Renal cortical epithelial cell (primary cell): ENCODE results near the gene NOS2. TPM values are rescaled to one million over a fixed set of nuclear protein-coding genes. Genes with fewer than 3 reads are reported as not detected.
"Not testable (repeated sequence)": the region's sequence is repeated elsewhere in the genome, so short reads cannot be mapped to it uniquely, and the experiment has no call there.

Experiments
- DNase-seq: peaks from one replicate; pipeline ENCODE4 v3.0.0-alpha.2; 2011; ENCODE audit warnings: low read depth
- total RNA-seq: library from RNA; depleted of rRNA; stranded (reverse); fragments of >200 nt; gene quantifications from 2 replicates; pipeline ENCODE4 v1.2.3, GENCODE V29; 2014

The NOS2 gene
- total RNA-seq, 1 donor from 2014 or later = not detected

DNA sequence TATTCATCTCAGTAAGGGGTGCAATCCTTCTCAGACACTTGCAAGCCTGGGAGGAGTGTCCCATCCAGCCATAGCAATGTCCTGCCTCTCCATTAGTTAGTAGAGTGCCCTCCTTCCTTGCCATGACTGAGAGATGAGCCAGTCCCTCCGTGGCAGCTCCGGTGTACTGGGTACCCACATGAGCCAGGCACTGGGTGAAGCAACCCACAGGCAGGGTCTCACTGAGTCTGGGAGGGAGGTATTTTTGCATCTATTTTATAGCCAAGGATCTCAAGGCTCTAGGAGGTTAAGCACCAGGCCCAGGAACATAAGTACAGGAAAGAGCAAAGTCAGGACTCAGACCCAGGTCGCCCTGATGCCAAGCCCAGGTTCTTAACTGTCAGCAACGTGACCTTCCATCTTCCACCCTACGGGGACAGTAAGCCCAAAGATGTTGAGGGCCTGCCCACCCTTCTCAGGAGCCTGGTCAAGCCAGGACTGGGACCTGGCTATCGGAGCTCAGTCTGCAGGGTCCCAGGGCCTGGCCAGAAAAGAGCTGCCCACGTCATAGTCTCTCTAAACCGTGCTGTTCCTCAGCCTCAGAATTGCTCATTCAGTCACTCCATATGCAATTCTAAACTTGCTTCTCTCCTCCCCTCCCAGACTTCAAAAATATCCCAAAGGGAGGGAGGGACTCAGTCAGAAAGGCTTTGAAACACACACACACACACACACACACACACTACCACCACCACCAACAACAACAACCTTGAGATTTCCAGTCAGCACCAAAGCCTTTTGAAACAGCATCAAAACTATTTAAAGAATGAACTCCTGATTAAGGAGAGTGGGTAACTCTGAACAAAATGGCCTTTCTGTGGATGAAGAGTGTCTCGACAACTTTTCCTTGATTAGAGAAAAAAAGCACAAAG, 16.6 kb downstream of the NOS2 start:
- no peak for DNase-seq

DNA sequence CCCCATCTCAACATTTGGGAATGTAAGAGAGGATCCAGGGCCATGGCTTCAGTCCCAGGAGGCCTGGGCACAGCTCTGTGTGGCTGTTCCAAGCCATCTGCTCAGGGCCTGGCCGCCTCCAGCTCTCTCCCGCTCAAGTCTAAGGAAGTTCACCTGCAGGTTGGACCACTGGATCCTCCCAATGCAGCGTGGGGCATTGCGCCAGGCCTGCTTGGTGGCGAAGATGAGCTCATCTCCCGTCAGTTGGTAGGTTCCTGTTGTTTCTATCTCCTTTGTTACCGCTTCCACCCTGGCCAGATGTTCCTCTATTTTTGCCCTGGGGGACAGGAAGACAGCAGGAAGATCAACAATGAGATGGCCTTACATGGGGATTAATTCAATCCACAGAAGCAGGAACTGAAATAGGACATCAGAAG, 17.5 kb downstream of the NOS2 start:
- DNase-seq = no peak

DNA sequence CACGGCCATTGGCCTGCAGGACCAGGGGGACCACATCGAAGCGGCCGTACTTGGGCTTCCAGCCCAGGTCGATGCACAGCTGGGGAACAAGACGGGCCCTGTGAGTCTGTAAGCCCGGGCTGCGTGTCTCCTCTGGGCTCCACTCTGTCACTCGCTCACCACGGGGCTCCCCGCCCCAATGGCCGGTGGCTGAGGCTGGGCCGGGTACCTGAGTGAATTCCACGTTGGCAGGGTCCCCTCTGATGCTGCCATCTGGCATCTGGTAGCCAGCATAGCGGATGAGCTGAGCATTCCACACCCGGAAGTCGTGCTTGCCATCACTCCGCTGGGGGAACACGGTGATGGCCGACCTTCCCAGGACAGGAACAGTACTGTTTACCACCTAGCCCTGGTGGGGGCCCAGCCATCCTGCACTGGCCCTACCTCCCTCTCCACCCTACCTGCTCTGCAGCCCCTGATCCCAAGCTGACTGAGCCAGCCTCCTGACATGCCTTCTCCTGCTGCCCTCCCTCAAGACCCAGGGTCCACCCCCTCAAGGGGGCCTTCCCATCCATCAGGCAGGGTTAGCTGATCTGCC, 19.4 kb downstream of the NOS2 start:
- DNase-seq = no peak

GRCh38 chr17:27780092-27780827, 20.1 kb downstream of the NOS2 start:
- DNase-seq = no peak

DNA sequence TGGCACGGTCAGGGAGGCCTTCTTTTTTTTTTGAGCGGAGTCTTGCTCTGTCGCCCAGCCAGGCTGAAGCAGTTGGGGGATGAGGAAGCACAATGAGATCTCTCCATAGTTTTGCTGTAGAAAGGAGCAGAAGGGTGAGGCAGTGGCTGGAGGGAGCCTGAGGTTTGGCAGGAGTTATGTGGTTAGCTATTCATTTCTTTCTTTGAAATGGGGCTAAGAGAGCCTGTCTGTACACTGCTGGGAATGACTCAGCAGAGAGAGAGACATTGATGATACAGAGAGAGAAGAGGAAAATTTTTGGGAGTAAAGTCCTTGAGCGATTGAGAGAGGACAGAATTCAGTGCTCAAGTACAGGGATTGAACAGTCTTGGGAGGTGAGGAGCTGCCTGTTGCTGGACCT, 22.1 kb downstream of the NOS2 start:
- peak; percentile 55 for DNase-seq

DNA sequence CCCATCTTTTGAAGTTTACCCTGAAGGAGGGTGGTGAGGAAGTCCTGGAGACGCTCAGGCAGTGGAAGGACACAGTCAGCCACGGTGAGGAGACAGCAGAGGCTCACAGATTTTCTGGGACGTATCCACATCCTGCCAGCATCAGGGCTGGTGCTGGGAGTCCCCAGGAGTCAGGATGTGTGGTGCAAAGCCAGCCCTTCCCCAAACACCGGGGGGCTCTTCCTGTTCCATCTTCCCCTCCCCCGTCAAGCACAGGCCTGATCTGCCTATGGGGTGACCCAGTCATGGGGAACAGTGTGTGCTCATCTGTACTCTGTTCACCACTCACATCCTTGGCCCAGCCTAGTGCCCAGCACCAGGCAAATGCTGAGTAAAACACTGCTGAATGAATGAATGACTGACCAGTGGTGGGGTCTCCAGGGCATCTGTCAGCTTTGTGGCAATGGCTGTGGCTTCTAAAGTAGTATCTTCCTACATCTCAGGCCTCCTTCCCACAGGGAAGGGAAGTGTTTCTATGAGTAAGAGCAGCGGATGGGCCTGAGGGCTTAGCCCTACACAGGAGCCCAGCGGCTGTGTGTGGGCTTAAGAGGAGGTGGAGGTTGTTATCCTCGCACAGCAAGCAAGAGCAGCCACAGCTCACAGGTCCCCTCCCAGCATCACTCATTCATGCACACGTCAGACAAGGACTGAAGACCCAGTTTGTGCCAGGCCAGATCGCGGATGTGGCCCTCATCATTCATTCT, 23.3 kb downstream of the NOS2 start:
- DNase-seq = no peak

DNA sequence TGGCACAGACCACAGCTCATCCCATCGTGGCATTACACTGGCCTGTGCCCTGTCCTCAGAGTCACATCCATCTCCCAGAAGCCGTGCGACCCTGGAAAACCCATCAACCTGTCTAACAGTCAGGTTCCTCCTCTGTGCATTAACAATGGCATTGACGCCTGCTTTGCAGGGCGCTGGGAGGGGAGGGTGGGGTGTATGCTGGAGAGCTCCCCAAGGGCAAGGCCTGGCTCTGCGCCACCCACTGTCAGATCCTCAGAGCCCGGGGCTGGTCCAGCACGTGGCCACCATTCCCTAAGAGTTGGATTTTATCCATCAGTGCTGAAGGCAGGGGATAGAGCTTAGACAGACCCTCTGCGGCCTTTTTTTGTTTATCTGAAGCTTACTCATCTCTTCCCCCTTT, 28.7 kb downstream of the NOS2 start:
- DNase-seq = no peak

DNA sequence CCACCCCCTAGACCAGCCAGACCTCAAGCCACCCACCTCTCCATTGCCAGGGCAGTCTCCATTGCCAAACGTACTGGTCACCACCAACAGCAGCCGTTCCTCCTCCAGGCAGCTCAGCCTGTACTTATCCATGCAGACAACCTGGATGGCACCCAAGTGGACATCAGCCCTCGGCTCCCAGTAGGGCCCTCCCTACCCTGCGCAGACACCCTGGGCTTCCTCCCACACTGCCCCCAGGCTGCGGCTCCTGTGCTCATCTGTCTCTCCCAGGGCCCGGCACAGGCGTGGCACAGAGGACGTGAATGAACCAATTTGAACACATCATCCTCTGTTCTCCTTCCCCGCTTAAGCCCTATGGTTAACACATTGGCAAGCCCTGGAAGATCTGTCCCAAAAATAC, 29.5 kb downstream of the NOS2 start:
- no peak for DNase-seq

DNA sequence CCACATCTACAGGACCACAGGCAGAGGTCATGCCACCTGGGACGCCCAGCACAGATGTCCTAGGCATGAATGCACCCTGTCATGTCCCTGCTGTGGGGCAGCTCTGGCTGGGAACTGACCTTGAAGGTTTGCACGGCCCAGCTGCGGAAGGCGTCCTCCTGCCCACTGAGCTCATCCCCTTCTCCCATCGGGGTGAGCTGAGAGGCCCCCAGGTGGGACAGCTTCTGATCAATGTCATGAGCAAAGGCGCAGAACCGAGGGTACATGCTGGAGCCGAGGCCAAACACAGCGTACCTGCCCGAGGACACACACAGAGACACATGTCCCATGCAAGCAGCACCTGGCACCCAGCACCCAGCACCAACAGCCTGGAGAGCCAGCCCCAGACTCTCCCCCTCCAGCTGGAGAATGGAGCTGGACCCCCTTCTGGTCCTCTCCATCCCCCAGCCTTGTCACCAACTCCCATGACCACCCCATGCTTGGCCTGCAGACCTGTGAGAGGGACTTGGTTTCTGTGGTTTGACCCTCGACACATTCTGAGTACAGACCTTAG, 31.4 kb downstream of the NOS2 start:
- DNase-seq = no peak

DNA sequence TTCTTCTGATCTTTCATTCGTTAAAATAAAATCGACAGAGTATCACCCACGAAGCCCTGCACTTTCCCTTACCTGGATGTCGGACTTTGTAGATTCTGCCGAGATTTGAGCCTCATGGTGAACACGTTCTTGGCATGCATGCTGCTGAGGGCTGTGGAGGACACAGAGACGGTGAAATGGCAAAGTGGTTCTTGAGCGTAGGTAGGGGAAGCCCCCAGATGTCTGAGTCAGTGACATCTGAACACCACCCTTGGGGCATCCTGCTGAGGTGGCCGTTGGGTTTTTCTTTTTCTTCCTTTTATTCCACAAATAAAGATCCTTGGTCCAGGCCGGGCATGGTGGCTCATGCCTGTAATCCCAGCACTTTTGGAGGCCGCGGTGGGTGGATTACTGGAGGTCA, 33.9 kb downstream of the NOS2 start:
- DNase-seq = no peak

GRCh38 chr17:27765353-27765752, 35.0 kb downstream of the NOS2 start:
- no peak for DNase-seq

DNA sequence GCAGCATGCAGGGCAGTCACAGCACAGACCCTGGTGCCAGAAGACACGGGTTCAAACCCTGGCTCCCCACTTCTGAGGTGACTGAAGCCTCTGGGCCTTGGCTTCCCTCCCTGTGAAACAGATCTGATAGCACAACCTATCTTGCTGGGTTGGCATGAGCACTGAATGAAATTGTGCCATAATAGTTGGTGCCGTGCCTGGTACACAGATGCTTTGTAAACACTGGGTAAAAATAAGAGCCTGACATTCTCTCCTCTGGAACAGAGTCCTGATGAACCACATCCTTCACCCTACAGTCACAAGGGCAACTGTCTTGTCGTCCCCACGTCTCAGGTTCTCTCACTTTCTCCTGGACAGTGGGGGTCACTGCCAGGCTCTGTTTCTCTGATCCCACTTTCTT, 35.7 kb downstream of the NOS2 start:
- DNase-seq = no peak

- peak; percentile 29 for DNase-seq
These were observed 37.6 kb downstream of the NOS2 start for GRCh38 chr17:27762527-27763305.

- not testable (repeated sequence) for DNase-seq
These were observed 39.4 kb downstream of the NOS2 start for GRCh38 chr17:27760931-27761330.

GRCh38 chr17:27760069-27760885, 40.1 kb downstream of the NOS2 start:
- peak; percentile 9 for DNase-seq

DNA sequence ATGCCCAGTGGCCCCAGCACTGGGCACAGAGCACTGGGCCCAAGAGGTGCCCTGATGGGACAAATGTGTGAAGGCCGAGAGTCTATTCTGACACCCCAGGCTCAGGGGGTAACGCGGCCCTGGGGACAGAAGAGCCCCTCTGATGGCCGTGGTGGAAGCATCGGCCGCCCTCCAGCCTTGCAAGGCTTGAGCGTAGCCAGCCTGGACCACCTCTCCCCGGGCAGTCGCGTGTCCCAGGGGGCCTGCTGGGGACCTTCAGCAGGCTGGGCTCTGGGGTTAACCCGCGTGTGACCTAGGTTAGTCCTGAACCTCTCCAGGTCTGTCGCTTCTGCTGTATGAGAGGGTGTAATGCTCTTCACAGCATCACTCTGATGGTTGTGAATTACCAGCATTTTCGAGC, 40.8 kb downstream of the NOS2 start:
- DNase-seq = no peak

GRCh38 chr17:27756467-27757371, 43.6 kb downstream of the NOS2 start:
- DNase-seq = peak; percentile 43

- no peak for DNase-seq
These were observed 44.4 kb downstream of the NOS2 start for GRCh38 chr17:27755706-27756466.
